Parathyroid adenoma (tissue), 2 donors: ENCODE measurements around the gene CLRN3.

ENCODE experiments used
- H2AFZ ChIP-seq: fragments of 300-600 bp; sonication (generic); one replicate; pipeline ENCODE4 v1.7.0; 2017; ENCODE audit warnings: antibody characterized with exemption, mild to moderate bottlenecking
- H3K27ac ChIP-seq: fragments of 300-600 bp; sonication (generic); one replicate; pipeline ENCODE4 v1.7.0; 2017
- H3K27me3 ChIP-seq: fragments of 300-600 bp; sonication (generic); one replicate; pipeline ENCODE4 v1.7.0; 2017; ENCODE audit warnings: low read length; ENCODE audit not compliant: control insufficient read depth, insufficient read depth
- H3K36me3 ChIP-seq: fragments of 300-600 bp; sonication (generic); one replicate; pipeline ENCODE4 v1.7.0; 2017; ENCODE audit warnings: low read length; ENCODE audit not compliant: control insufficient read depth, insufficient read depth
- H3K4me1 ChIP-seq: fragments of 300-600 bp; sonication (generic); one replicate; pipeline ENCODE4 v1.7.0; 2017; ENCODE audit warnings: control low read depth
- H3K4me2 ChIP-seq: fragments of 300-600 bp; sonication (generic); one replicate; pipeline ENCODE4 v1.7.0; 2017; ENCODE audit warnings: low read length
- H3K4me3 ChIP-seq: fragments of 300-600 bp; sonication (generic); one replicate; pipeline ENCODE4 v1.7.0; 2017; ENCODE audit warnings: low read depth, low read length
- H3K79me2 ChIP-seq: fragments of 300-600 bp; sonication (generic); one replicate; pipeline ENCODE4 v1.7.0; 2017; ENCODE audit warnings: control low read depth
- H3K9ac ChIP-seq: fragments of 300-600 bp; sonication (generic); one replicate; pipeline ENCODE4 v1.7.0; 2017; ENCODE audit warnings: mild to moderate bottlenecking
- H3K9me3 ChIP-seq: fragments of 300-600 bp; sonication (generic); one replicate; pipeline ENCODE4 v1.7.0; 2017; ENCODE audit warnings: low read length; ENCODE audit not compliant: control insufficient read depth
- TF ChIP-seq, protein P1 (sequence below): fragments of 300-600 bp; sonication (generic); IDR thresholded peaks from one replicate; pipeline ENCODE4 v1.7.0; 2017; ENCODE audit warnings: antibody characterized with exemption, mild to moderate bottlenecking
- donor health status: primary hyperparathyroidism.

Gene CLRN3

DNA sequence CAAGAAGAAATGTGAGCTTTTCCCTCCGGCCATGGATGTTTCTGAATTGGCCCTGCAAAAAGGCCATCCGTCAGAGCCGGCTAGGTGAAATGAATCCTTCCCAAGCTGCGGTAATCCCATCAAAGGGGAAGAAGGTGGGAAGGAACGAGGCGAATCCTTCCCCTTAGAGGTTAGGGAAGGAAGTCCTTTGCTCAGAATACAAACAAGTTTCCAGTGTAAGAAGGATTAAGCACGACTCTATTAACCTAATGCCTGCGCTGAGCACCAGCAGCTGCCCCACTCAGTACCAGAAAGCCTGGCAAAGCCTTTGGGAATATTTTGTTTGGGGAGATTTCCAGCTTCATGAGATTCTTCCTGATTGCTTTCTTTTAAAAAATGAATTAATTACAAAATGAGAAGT, 42.8 kb downstream of the CLRN3 start:
- Histone ChIP-seq H3K4me3 (no peak overlapping the region), H3K27ac (no peak overlapping the region), H3K9ac (no peak overlapping the region), H3K27me3 (no peaks in the 10 kb centered on the region), H3K79me2 (no peaks in the 10 kb centered on the region), H3K9me3 (no peaks in the 10 kb centered on the region), H2AFZ (peak overlapping the region; percentile 4), H3K4me2 (no peak overlapping the region), H3K4me1 (no peaks in the 10 kb centered on the region), H3K36me3 (no peaks in the 10 kb centered on the region)
- TF ChIP-seq, protein P1, sequence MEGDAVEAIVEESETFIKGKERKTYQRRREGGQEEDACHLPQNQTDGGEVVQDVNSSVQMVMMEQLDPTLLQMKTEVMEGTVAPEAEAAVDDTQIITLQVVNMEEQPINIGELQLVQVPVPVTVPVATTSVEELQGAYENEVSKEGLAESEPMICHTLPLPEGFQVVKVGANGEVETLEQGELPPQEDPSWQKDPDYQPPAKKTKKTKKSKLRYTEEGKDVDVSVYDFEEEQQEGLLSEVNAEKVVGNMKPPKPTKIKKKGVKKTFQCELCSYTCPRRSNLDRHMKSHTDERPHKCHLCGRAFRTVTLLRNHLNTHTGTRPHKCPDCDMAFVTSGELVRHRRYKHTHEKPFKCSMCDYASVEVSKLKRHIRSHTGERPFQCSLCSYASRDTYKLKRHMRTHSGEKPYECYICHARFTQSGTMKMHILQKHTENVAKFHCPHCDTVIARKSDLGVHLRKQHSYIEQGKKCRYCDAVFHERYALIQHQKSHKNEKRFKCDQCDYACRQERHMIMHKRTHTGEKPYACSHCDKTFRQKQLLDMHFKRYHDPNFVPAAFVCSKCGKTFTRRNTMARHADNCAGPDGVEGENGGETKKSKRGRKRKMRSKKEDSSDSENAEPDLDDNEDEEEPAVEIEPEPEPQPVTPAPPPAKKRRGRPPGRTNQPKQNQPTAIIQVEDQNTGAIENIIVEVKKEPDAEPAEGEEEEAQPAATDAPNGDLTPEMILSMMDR: no peak

DNA sequence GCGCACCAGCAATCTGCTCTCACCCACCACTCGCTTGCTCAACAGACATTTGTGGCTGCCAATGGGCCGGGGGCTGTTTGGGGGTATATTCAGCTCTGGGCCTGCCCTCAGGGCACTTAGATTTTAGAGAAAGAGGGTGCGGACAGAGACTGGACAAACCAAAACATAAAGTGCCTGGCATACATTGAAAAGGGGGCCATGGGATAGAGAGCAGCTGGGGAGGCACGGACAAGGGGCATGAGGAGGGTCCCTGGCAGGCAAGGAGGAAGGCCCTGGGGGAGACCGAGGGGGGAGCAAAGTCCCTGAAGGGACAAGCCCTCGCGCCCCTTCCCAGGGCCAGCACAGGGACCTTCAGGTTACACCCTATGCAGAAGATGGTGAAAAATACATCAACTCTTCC, 43.5 kb downstream of the CLRN3 start:
- H3K79me2 ChIP-seq: no peaks in the 10 kb centered on the region
- TF ChIP-seq, protein P1: no peak
- no peak overlapping the region for H3K9ac ChIP-seq
- H3K36me3 ChIP-seq: no peaks in the 10 kb centered on the region
- H3K4me3 ChIP-seq: no peak overlapping the region
- no peaks in the 10 kb centered on the region for H3K9me3 ChIP-seq
- no peak overlapping the region for H3K27ac ChIP-seq
- no peaks in the 10 kb centered on the region for H3K27me3 ChIP-seq
- no peak overlapping the region for H3K4me2 ChIP-seq
- no peaks in the 10 kb centered on the region for H3K4me1 ChIP-seq
- H2AFZ ChIP-seq: no peak overlapping the region

DNA sequence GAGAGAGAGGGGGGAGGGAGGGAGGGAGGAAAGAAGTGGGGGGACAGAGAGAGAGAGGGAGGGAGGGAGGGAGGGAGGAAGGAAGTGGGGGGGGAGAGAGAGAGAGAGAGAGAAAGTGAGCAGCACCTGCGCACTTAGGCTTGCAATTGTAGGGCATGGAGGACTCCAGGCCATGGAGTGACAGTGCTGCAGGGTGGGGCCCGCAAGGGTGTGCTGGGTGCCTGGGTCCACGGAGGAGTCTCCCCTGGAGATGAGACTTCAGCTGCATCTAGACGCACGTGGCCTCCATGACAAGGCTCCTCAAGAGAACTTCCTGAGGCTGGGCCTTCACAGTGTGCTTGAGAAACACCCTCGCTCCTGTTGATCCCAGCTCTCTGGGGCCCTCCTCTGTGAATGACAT, 44.5 kb downstream of the CLRN3 start:
- Histone ChIP-seq H3K27ac (no peak overlapping the region), H2AFZ (no peak overlapping the region), H3K36me3 (no peaks in the 10 kb centered on the region), H3K4me1 (no peaks in the 10 kb centered on the region), H3K27me3 (no peaks in the 10 kb centered on the region), H3K4me3 (no peak overlapping the region), H3K79me2 (no peaks in the 10 kb centered on the region), H3K9ac (no peak overlapping the region), H3K4me2 (no peak overlapping the region), H3K9me3 (no peaks in the 10 kb centered on the region)
- TF ChIP-seq, protein P1: no peak

DNA sequence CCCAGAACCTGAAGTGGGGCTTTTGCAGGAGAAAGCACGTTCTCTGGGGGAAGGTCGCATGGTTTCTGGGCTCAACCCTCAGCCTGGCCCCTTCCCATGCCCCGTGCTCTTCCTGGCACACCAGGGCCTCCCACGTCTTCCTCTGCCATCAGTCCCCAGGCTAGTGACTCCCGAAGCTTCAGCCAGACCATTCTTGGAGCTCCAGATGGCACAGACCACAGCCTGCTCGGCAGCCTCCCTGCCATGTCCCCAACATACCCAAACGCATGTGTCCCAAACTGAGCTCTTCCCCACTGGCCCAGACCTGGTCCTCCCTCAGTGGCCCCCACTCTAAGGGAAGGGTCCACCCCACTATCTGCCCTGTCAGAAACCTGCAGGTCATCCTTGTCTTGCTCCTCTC, 47.0 kb downstream of the CLRN3 start:
- H3K4me3 ChIP-seq: no peak overlapping the region

DNA sequence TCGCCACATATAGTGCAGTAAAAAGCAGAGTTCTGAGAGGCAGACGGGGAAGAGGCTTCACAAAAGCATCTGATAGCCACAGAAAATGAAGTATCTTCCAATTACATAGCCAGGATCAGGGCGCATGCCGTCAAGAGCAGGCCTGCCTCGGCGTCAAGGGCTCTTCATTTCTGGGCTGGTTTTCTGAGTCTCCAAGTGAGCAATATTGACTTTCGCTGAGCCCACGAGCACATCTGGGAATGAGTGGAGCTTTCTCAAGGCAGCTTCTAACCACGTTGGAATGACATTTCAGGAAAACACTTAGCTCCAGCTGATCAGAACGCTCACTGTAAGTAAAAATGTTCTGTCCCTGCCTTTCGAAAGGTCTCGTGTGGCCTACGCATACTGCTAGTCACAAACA, 51.9 kb downstream of the CLRN3 start:
- Histone ChIP-seq H3K79me2 (no peaks in the 10 kb centered on the region), H3K9me3 (no peaks in the 10 kb centered on the region), H3K4me3 (no peak overlapping the region), H3K4me1 (no peaks in the 10 kb centered on the region), H3K4me2 (no peak overlapping the region), H3K27me3 (no peaks in the 10 kb centered on the region), H3K27ac (no peak overlapping the region), H3K36me3 (no peaks in the 10 kb centered on the region), H2AFZ (no peak overlapping the region), H3K9ac (no peak overlapping the region)
- TF ChIP-seq, protein P1: no peak

More for the DNA sequence above, 47.0 kb downstream of the CLRN3 start:
- TF ChIP-seq, protein P1: no peak
- H3K9me3 ChIP-seq: no peaks in the 10 kb centered on the region
- H2AFZ ChIP-seq: no peak overlapping the region
- H3K27me3 ChIP-seq: no peaks in the 10 kb centered on the region
- no peak overlapping the region for H3K27ac ChIP-seq
- H3K9ac ChIP-seq: no peak overlapping the region
- no peaks in the 10 kb centered on the region for H3K4me1 ChIP-seq
- H3K36me3 ChIP-seq: no peaks in the 10 kb centered on the region
- H3K4me2 ChIP-seq: no peak overlapping the region
- H3K79me2 ChIP-seq: no peaks in the 10 kb centered on the region
